GM12891 (cell line): Measurements from ENCODE around the gene HOXD3.

Experiments
- POLR2A ChIP-seq: IDR thresholded peaks from 2 replicates; pipeline ENCODE4 v1.6.1; 2011; ENCODE audit warnings: low read depth, low read length, control low read depth
- POLR2AphosphoS5 ChIP-seq: IDR thresholded peaks from 2 replicates; pipeline ENCODE4 v1.6.1; 2011; ENCODE audit warnings: low read depth, low read length, control low read depth
- POU2F2 ChIP-seq: IDR thresholded peaks from 2 replicates; pipeline ENCODE4 v1.6.1; 2011; ENCODE audit warnings: low read depth, mild to moderate bottlenecking, control low read depth, low read length, moderate library complexity
- SPI1 ChIP-seq: IDR thresholded peaks from 2 replicates; pipeline ENCODE4 v1.6.1; 2011; ENCODE audit warnings: low read depth, low read length, control low read depth
- TAF1 ChIP-seq: IDR thresholded peaks from 2 replicates; pipeline ENCODE4 v1.6.1; 2011; ENCODE audit warnings: low read depth, low read length, control low read depth

GRCh38 chr2:176188774-176189680, 31.9 kb downstream of the HOXD3 start:
- TF ChIP-seq POLR2AphosphoS5 (no peak), POU2F2 (no peak), POLR2A (no peak), TAF1 (no peak), SPI1 (no peak)
